GM18907 (cell line): ENCODE data around the gene LYRM4.

Source experiments
- ATAC-seq: cut with Tn5 transposase; IDR thresholded peaks from one replicate; pipeline ENCODE4 v1.9.1; 2021; ENCODE audit warnings: mild to moderate bottlenecking, moderate library complexity; ENCODE audit not compliant: unreplicated experiment

LYRM4 gene

GRCh38 chr6:5178806-5179205 is 81.9 kb downstream of the LYRM4 start:
- no peak for ATAC-seq

GRCh38 chr6:5175635-5176034 is 85.1 kb downstream of the LYRM4 start:
- ATAC-seq: no peak

- ATAC-seq: no peak
Measured at GRCh38 chr6:5174756-5175549, 85.8 kb downstream of the LYRM4 start.

- peak; percentile 94 for ATAC-seq
Measured at GRCh38 chr6:5174244-5174643, 86.5 kb downstream of the LYRM4 start.

- ATAC-seq: peak; percentile 27
Measured at GRCh38 chr6:5173810-5174209, 86.9 kb downstream of the LYRM4 start.

GRCh38 chr6:5172897-5173474 is 87.8 kb downstream of the LYRM4 start:
- no peak for ATAC-seq

GRCh38 chr6:5172041-5172653 is 88.6 kb downstream of the LYRM4 start:
- no peak for ATAC-seq

- no peak for ATAC-seq
Measured at GRCh38 chr6:5167501-5167900, 93.2 kb downstream of the LYRM4 start.

GRCh38 chr6:5164092-5164491 is 96.7 kb downstream of the LYRM4 start:
- peak; percentile 55 for ATAC-seq

- ATAC-seq: no peak
Measured at GRCh38 chr6:5163247-5163646, 97.5 kb downstream of the LYRM4 start.

GRCh38 chr6:5162355-5162754 is 98.4 kb downstream of the LYRM4 start:
- no peak for ATAC-seq

- no peak for ATAC-seq
Measured at GRCh38 chr6:5160206-5160605, 100.5 kb downstream of the LYRM4 start.

- no peak for ATAC-seq
Measured at GRCh38 chr6:5159162-5159561, 101.6 kb downstream of the LYRM4 start.

GRCh38 chr6:5158180-5158579 is 102.6 kb downstream of the LYRM4 start:
- no peak for ATAC-seq

- ATAC-seq: no peak
Measured at GRCh38 chr6:5157621-5158138, 103.1 kb downstream of the LYRM4 start.

- no peak for ATAC-seq
Measured at GRCh38 chr6:5156627-5157026, 104.1 kb downstream of the LYRM4 start.

- ATAC-seq: no peak
Measured at GRCh38 chr6:5155906-5156305, 104.8 kb downstream of the LYRM4 start.

GRCh38 chr6:5153186-5153585 is 107.6 kb downstream of the LYRM4 start:
- ATAC-seq: no peak

GRCh38 chr6:5152460-5152859 is 108.3 kb downstream of the LYRM4 start:
- ATAC-seq: no peak

GRCh38 chr6:5151955-5152401 is 108.8 kb downstream of the LYRM4 start:
- ATAC-seq: no peak

- no peak for ATAC-seq
Measured at GRCh38 chr6:5151360-5151954, 109.3 kb downstream of the LYRM4 start.
